Frontal cortex (tissue), 4 donors: Measurements from ENCODE around the gene GJA10. TPM values are rescaled to one million over a fixed set of nuclear protein-coding genes. Genes with fewer than 3 reads are reported as not detected.

Experiments
- DNase-seq, 2 donors: peaks; one replicate each; pipeline ENCODE4 v3.0.0; 2012; ENCODE audit warnings: low spot score in 2 of 2
- FAIRE-seq: peaks from 2 replicates; lab custom pipeline; 2012; peaks lifted over from hg19 to GRCh38; lab: Jason Lieb, UNC
- small RNA-seq: library from RNA; depleted of rRNA; stranded (forward); fragments of <200 nt; gene quantifications from one replicate; pipeline ENCODE3, GENCODE V24; 2014
- total RNA-seq: library from RNA; depleted of rRNA; stranded (reverse); fragments of >200 nt; gene quantifications from one replicate; pipeline ENCODE4 v1.2.3, GENCODE V29; 2014
- donor health status: control.
- donor health status: control.
- donor health status: control.

The GJA10 gene
- total RNA-seq, 1 donor from 2014 or later, result not detected

DNA sequence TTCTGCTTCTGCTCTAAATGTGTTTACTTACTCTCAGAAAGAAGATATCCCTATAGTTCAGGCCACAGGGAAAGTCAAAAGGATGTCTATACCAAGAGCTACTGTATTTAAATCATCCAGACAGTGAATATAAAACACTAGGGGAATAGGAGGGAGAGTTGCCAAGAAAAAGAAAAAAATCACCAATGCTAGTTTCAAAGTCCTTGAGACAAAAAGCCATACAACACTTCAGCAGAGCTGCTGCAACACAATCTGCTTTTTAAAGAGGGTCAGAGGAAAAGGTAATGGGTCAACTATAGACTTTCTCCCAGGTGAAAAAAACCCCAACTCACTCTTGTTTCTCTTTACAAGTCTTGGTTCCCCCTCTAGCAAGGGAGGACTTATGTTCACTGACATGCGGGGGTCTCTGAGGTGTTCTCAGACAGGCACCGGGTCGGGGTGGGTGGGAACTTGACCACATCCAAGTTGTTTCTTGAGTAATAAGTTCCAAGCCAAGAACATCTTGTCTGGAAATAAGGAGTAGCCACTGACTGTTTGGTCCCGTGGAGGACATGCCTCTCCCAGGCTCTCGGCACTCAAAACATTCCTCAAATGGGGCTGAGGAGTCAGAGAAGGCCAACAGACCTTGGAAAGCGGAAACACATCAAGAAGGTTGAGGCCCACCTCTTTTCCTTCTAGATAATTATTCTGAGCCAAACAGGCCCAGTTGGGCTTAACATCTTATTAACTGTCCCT is 47.7 kb downstream of the GJA10 start:
- no peak for FAIRE-seq
- DNase-seq, result no peak

DNA sequence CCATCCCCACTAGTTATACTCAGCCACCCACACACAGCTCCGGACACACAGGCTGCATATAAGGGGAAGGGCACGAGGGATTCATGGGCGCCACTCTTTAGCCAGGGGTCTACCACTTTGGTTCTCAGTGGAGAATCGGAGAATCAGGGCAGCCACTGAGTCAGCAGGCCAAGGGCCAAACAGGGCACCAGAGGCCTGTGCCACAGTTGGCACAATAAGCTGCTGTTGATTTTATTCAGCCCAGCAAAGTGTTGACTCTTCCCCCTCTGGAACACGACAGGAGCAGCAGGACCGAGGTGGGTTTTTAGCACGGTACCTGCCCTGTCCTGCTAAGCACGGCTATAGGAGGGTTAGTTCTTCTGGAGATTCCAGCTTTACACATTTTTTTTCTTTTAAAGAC is 48.3 kb downstream of the GJA10 start:
- DNase-seq (no peak), FAIRE-seq (no peak)

DNA sequence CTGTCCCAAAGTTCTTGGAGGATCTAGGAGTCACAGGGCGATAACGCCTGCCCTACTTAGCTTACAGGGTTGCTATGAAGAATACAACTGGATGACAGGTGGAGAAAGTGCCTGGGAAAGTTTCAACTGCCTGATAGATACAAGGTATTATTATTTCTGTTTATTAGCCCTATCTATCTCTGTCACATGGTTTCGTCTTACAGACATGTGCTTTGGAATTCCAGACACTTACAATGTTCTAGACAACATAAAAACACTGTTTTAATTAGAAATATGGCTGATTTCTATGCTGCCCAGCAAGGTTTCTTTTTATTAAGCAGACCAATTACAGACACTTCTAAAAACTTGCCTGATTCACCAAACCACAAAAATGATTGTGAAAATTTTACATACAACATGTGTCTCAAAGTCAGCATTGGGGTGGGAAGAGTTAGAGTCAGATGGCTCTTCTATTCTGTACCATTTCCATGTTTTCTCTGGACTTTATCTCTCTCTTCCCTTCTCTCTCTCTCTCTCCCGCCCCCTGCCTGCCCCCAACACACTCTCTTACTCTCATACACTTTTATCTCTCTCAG is 50.0 kb downstream of the GJA10 start:
- FAIRE-seq (no peak), DNase-seq (no peak)

DNA sequence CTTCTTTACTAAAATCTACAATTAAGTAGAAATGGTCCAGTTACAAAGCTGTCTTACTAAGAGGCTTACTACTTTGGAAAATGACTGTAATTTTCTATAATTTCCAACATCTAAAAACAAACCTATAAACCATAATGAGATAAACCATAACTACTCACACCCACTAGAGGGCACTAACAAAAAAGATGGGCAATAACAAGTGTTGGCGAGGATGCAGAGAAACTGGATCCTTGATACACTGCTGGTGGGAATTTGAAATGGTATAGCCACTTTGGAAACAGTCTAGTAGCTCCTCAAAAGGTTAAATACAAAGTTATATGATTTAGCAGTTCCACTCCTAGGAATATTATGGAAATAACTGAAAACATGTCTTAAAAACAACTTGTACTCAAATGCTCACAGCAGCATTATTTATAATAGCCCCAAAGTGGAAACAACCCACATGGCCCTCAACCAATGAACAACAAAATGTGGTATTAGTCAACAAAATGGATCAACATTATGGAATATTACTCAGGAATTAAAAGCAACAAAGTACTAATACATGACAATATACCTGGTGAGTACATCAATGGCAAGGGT is 50.6 kb downstream of the GJA10 start:
- FAIRE-seq, result no peak

More for the DNA sequence above, 50.6 kb downstream of the GJA10 start:
- DNase-seq, result no peak

Small RNAs within 50 kb of the gene (small RNA-seq; reads per million reads assigned to genes)
- not detected for gene RF00019

Other genes with a start within 250 kb of the GJA10 start
- gene MDN1, start 74.7 kb upstream of the GJA10 start, total RNA-seq, result 23.6 TPM
- gene CASP8AP2, start 64.6 kb upstream of the GJA10 start, total RNA-seq, result 46.1 TPM